ENCODE results near the gene AFG3L2. TPM values are rescaled to one million over a fixed set of nuclear protein-coding genes. Genes with fewer than 3 reads are reported as not detected.
A peak's percentile ranks its signal among the peaks of the same experiment; 100 is the strongest.
"Not testable (repeated sequence)": the region's sequence is repeated elsewhere in the genome, so short reads cannot be mapped to it uniquely, and the experiment has no call there.

The AFG3L2 gene
- total RNA-seq, 4 donors from 2014 or later: 53.0 to 62.8 (median 57.9) TPM

GRCh38 chr18:12388442-12388841 lies 11.4 kb upstream of the AFG3L2 start:
- no peaks in the 10 kb centered on the region for H3K9me3 ChIP-seq
- no peaks in the 10 kb centered on the region for H3K4me1 ChIP-seq
- DNase-seq (ENCODE audit: low spot score in 2 of 2): no peak
- no peaks in the 10 kb centered on the region for H3K36me3 ChIP-seq
- H3K27me3 ChIP-seq: no peaks in the 10 kb centered on the region
- no peak overlapping the region for H3K27ac ChIP-seq
- no peak for TF ChIP-seq CTCF (IDR thresholded peaks at IDR 0.05)
- no peak for TF ChIP-seq POLR2AphosphoS5 (IDR thresholded peaks at IDR 0.05)
- TF ChIP-seq POLR2A (IDR thresholded peaks at IDR 0.05): no peak
- TF ChIP-seq EP300 (IDR thresholded peaks at IDR 0.05): no peak
- no peak overlapping the region for H3K4me3 ChIP-seq
- 91% methylated on average over 3 of the region's 3 CpGs for WGBS

GRCh38 chr18:12384261-12384660 lies 7.2 kb upstream of the AFG3L2 start:
- no peak overlapping the region for H3K27ac ChIP-seq
- no peaks in the 10 kb centered on the region for H3K4me1 ChIP-seq
- H3K36me3 ChIP-seq: no peaks in the 10 kb centered on the region
- no peak for DNase-seq (ENCODE audit: low spot score in 2 of 2)
- H3K27me3 ChIP-seq: no peaks in the 10 kb centered on the region
- H3K9me3 ChIP-seq: peaks cover 3% of the 10 kb centered on the region
- H3K4me3 ChIP-seq: no peak overlapping the region
- TF ChIP-seq CTCF (IDR thresholded peaks at IDR 0.05) (no peak), POLR2AphosphoS5 (IDR thresholded peaks at IDR 0.05) (no peak), EP300 (IDR thresholded peaks at IDR 0.05) (no peak), POLR2A (IDR thresholded peaks at IDR 0.05) (no peak)
- WGBS: 80% methylated on average over 2 of the region's 2 CpGs

- not testable (repeated sequence) for H3K4me1 ChIP-seq; H3K27ac ChIP-seq; H3K36me3 ChIP-seq; H3K27me3 ChIP-seq; H3K4me3 ChIP-seq; H3K9me3 ChIP-seq; DNase-seq (ENCODE audit: low spot score in 2 of 2)
- 100% methylated on average over 3 of the region's 5 CpGs for WGBS
Observed at GRCh38 chr18:12383759-12384158, 6.7 kb upstream of the AFG3L2 start.

GRCh38 chr18:12382221-12382814 lies 5.3 kb upstream of the AFG3L2 start:
- H3K27ac ChIP-seq; H3K4me3 ChIP-seq; H3K27me3 ChIP-seq; H3K36me3 ChIP-seq; DNase-seq (ENCODE audit: low spot score in 2 of 2); H3K4me1 ChIP-seq; H3K9me3 ChIP-seq: not testable (repeated sequence)
- 93% methylated on average over 7 of the region's 7 CpGs for WGBS

- not testable (repeated sequence) for DNase-seq (ENCODE audit: low spot score in 2 of 2); H3K9me3 ChIP-seq; H3K27me3 ChIP-seq; H3K36me3 ChIP-seq
- Histone ChIP-seq H3K4me3 (peak overlapping the region; percentile 95), H3K27ac (peak overlapping the region; percentile 100), H3K4me1 (peaks cover 39% of the 10 kb centered on the region)
- WGBS: 61% methylated on average over 5 of the region's 5 CpGs
Observed at GRCh38 chr18:12378198-12378558, 1.2 kb upstream of the AFG3L2 start.

GRCh38 chr18:12377556-12378197 lies 650 bp upstream of the AFG3L2 start:
- H3K4me3 ChIP-seq: peak overlapping the region; percentile 95
- H3K4me1 ChIP-seq: peaks cover 44% of the 10 kb centered on the region
- peaks cover 3% of the 10 kb centered on the region for H3K9me3 ChIP-seq
- no peaks in the 10 kb centered on the region for H3K27me3 ChIP-seq
- 3% methylated on average over 7 of the region's 30 CpGs for WGBS
- no peaks in the 10 kb centered on the region for H3K36me3 ChIP-seq
- peak overlapping the region; percentile 100 for H3K27ac ChIP-seq
- TF ChIP-seq POLR2A (IDR thresholded peaks at IDR 0.05) (peak in 1 of 2 donors; percentile 29), POLR2AphosphoS5 (IDR thresholded peaks at IDR 0.05) (peak in 2 of 3 donors; percentile 58 to 61), EP300 (IDR thresholded peaks at IDR 0.05) (no peak), CTCF (IDR thresholded peaks at IDR 0.05) (peak; percentile 28 to 32)
- DNase-seq (ENCODE audit: low spot score in 2 of 2): no peak
